Small intestine (tissue), 7 donors: ENCODE results near the gene NOL6. TPM values are rescaled to one million over a fixed set of nuclear protein-coding genes. Genes with fewer than 3 reads are reported as not detected.
A peak's percentile ranks its signal among the peaks of the same experiment; 100 is the strongest.

Experiments
- DNase-seq, 2 donors: peaks; one replicate each; pipeline versions ENCODE4 v3.0.0 to v3.0.0-alpha.2; 2013
- FAIRE-seq: peaks from 2 replicates; lab custom pipeline; 2012; peaks lifted over from hg19 to GRCh38; lab: Jason Lieb, UNC
- H3K27ac ChIP-seq, 3 donors: one replicate each; pipeline ENCODE4 v1.5.1; 2013; ENCODE audit warnings: low read length in 2 of 3, mild to moderate bottlenecking in 2 of 3, control low read depth in 1 of 3, inconsistent platforms in 1 of 3, low read depth in 1 of 3, moderate library complexity in 1 of 3
- H3K27me3 ChIP-seq, 3 donors: one replicate each; pipeline ENCODE4 v1.6.1; 2013; ENCODE audit warnings: low read length in 3 of 3, inconsistent platforms in 1 of 3; ENCODE audit not compliant: control insufficient read depth in 3 of 3, insufficient read depth in 3 of 3
- H3K36me3 ChIP-seq, 3 donors: one replicate each; pipeline ENCODE4 v1.6.1; 2013; ENCODE audit warnings: low read length in 3 of 3, inconsistent platforms in 1 of 3, low read depth in 1 of 3, mild to moderate bottlenecking in 1 of 3, moderate library complexity in 1 of 3; ENCODE audit not compliant: control insufficient read depth in 3 of 3, insufficient read depth in 2 of 3
- H3K4me1 ChIP-seq, 3 donors: one replicate each; pipeline ENCODE4 v1.6.1; 2013; ENCODE audit warnings: low read length in 2 of 3, inconsistent platforms in 1 of 3, low read depth in 1 of 3, mild to moderate bottlenecking in 1 of 3, moderate library complexity in 1 of 3; ENCODE audit not compliant: control insufficient read depth in 3 of 3, insufficient read depth in 2 of 3
- H3K4me3 ChIP-seq, 3 donors: one replicate each; pipeline ENCODE4 v1.5.1; 2013; ENCODE audit warnings: low read length in 3 of 3, control low read depth in 1 of 3, inconsistent platforms in 1 of 3, low read depth in 1 of 3, mild to moderate bottlenecking in 1 of 3, moderate library complexity in 1 of 3
- H3K9me3 ChIP-seq, 2 donors: one replicate each; pipeline ENCODE4 v1.6.1; 2013; ENCODE audit warnings: low read depth in 1 of 2, low read length in 1 of 2; ENCODE audit not compliant: control insufficient read depth in 2 of 2, insufficient read depth in 1 of 2
- WGBS, 3 donors: extraction: QIAGEN DNeasy Blood & Tissue Kit; methylation state at CpG; one replicate each; pipeline ENCODE4 v1.1.7; 2013; 5-methylcytosine and 5-hydroxymethylcytosine counted together
- polyA plus RNA-seq, 4 donors: library from polyadenylated mRNA; stranded (reverse) in 3 of 4; unstranded in 1 of 4; fragments of 200-250 nt in 3 of 4; fragments of 120-200 nt in 1 of 4; gene quantifications; one replicate each; pipeline versions ENCODE4 v1.2.1 to v1.2.3, GENCODE V29; 2013
- donor health status: healthy with polysubstance abuse.
- donor health status: control.
- donor health status: control.
- donor health status: Bipolar disorder and iron deficiency.
- donor health status: healthy.

NOL6 gene
- polyA plus RNA-seq, 4 donors = 8.5 to 19.6 (median 14.7) TPM

DNA sequence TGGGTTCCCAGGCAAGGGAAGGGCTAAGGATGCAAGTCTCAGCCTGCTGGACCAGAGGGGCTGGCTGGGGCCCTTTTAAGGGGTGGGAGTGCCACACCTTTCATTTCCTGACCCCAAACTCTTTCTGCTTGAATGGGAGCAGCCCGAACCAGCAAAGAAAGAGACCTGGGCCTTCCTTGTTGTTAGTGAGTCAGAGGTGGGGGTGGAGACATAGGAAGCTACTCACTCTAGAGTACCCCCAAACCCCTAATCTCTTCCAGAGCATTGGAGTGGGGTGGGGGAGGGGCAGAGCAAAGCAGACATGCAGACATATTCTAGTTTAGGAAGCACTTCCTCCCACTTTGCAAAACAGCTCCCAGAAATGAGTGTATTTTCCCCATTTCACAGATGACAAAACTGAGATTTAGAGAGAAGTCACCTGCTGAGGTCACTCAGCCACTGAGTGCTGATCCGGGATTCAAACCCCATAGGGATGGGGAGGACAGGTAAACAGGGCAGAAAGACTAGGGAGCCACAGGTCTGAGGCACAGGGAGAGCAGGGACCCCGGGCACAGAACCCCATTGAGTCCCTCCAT is 20.4 kb downstream of the NOL6 start:
- H3K27ac ChIP-seq = peak overlapping the region in 2 of 3 donors; percentile 11 to 56
- WGBS, 3 donors = 65 to 69% (median 67%) methylated on average over 3 of the region's 3 CpGs
- DNase-seq (peak in 1 of 2 donors; percentile 17), FAIRE-seq (no peak)
- H3K27me3 ChIP-seq = no peaks in the 10 kb centered on the region
- no peaks in the 10 kb centered on the region for H3K9me3 ChIP-seq
- H3K4me3 ChIP-seq = no peak overlapping the region
- no peaks in the 10 kb centered on the region for H3K36me3 ChIP-seq
- H3K4me1 ChIP-seq = peaks cover 0 to 33% (median 4%) of the 10 kb centered on the region in 3 donors

DNA sequence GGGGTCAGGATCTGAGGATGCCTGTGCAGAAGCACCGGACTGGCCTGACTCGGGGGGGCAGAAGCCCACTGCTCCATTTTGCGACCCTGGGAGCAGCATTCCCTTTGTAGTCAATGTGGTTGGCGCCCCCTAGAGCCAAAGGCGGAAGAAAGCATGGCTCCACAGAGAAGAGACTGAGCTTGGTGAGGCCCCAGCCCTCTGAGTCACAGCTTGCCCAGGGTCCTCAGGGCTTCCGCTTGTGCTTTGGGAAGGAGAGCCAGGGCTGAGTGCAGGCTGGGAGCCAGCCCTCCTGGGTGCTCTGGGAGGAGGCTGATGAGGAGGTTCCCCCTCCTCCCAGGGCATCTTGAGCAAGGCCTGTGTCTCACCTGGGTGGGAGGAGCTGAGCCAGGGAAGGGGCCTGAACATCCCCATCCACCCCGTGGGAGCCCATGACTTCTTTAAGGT is 20.9 kb downstream of the NOL6 start:
- Histone ChIP-seq H3K36me3 (no peaks in the 10 kb centered on the region), H3K27ac (peak overlapping the region in 2 of 3 donors; percentile 11 to 56), H3K4me1 (peaks cover 0 to 37% (median 0%) of the 10 kb centered on the region in 3 donors), H3K27me3 (no peaks in the 10 kb centered on the region), H3K4me3 (no peak overlapping the region), H3K9me3 (no peaks in the 10 kb centered on the region)
- 14 to 20% (median 17%) methylated on average over 7 of the region's 7 CpGs for WGBS, 3 donors
- FAIRE-seq (no peak), DNase-seq (peak; percentile 70 to 85)

DNA sequence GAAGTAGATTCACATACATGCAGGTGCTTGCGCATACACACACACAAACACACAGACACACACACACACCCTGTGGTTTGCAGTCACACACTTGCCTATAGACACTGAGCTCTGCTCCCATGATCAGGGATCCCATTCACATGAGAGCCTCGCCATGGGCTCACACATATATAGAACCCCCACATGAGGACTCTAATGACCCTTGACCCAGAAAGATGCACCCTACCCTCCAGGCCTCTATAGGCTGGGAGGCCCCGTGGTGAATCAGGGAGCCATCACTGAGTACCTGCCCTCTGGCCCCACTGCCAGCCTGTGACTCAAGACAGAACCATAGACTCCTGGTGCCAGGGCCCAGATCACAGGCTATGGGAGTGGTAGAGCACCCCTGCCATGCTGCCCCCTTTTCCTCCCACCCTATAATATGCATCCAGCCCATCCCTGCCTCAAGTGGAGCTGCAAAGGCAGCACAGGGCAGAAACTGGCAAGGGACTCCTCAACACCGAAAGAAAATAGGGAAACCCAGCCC is 23.0 kb downstream of the NOL6 start:
- H3K27ac ChIP-seq = no peak overlapping the region
- no peak for FAIRE-seq

DNA sequence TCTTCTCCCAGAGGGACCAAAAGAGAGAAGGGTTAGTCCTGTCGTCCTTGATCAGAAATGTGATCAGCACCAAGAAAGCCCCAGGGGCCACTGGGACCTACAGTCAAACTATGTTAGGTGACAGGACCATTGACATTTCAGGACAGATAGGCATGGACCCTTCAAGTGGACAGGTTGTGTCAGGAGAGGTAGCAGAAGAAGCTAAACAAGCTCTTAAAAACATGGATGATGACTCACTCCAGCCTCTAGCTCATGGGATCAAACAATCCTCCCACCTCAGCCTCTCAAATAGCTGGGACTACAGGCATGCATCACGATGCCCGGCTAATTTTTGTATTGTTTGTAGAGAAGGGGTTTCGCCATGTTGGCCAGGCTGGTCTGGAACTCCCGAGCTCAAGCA is 24.0 kb downstream of the NOL6 start:
- WGBS, 3 donors = 90 to 94% (median 93%) methylated on average over 5 of the region's 5 CpGs
- Histone ChIP-seq H3K9me3 (no peaks in the 10 kb centered on the region), H3K36me3 (peaks cover 0 to 3% (median 0%) of the 10 kb centered on the region in 3 donors), H3K27me3 (no peaks in the 10 kb centered on the region), H3K4me1 (peaks cover 0 to 59% (median 2%) of the 10 kb centered on the region in 3 donors), H3K4me3 (no peak overlapping the region), H3K27ac (no peak overlapping the region)
- no peak for FAIRE-seq
- DNase-seq = no peak

More for the DNA sequence above, 23.0 kb downstream of the NOL6 start:
- WGBS, 3 donors = 69 to 88% (median 85%) methylated on average over 4 of the region's 4 CpGs
- Histone ChIP-seq H3K4me3 (no peak overlapping the region), H3K9me3 (no peaks in the 10 kb centered on the region), H3K36me3 (no peaks in the 10 kb centered on the region), H3K27me3 (no peaks in the 10 kb centered on the region), H3K4me1 (peaks cover 0 to 50% (median 0%) of the 10 kb centered on the region in 3 donors)
- DNase-seq = peak in 1 of 2 donors; percentile 46

GRCh38 chr9:33447799-33448553 is 25.7 kb downstream of the NOL6 start:
- Histone ChIP-seq H3K9me3 (no peaks in the 10 kb centered on the region), H3K27ac (peak overlapping the region; percentile 42 to 98 (median 96)), H3K4me3 (peak overlapping the region in 2 of 3 donors; percentile 54 to 84), H3K27me3 (no peaks in the 10 kb centered on the region), H3K36me3 (peaks cover 0 to 18% (median 3%) of the 10 kb centered on the region in 3 donors), H3K4me1 (peaks cover 0 to 59% (median 4%) of the 10 kb centered on the region in 3 donors)
- DNase-seq = no peak
- 18 to 32% (median 30%) methylated on average over 19 to 20 of the region's 20 CpGs for WGBS, 3 donors
- FAIRE-seq = no peak

- Histone ChIP-seq H3K36me3 (peaks cover 0 to 26% (median 5%) of the 10 kb centered on the region in 3 donors), H3K27me3 (no peaks in the 10 kb centered on the region), H3K9me3 (no peaks in the 10 kb centered on the region), H3K27ac (peak within 1 kb of the TSS; percentile 83 to 98 (median 96)), H3K4me3 (peak within 1 kb of the TSS; percentile 2 to 84 (median 54)), H3K4me1 (peaks cover 0 to 60% (median 4%) of the 10 kb centered on the region in 3 donors)
- DNase-seq (peak; percentile 90 to 94), FAIRE-seq (no peak)
- WGBS, 3 donors = 1% methylated on average over 47 to 50 of the region's 50 CpGs
Measured at GRCh38 chr9:33446946-33447798, 26.6 kb downstream of the NOL6 start, which contains the start of gene AQP3. AQP3 (minus strand) TSS chr9:33447593; CDS start chr9:33447530, 63 bp downstream.

GRCh38 chr9:33446240-33446945 is 27.3 kb downstream of the NOL6 start:
- FAIRE-seq (no peak), DNase-seq (peak in 1 of 2 donors; percentile 57)
- WGBS, 3 donors = 6 to 33% (median 8%) methylated on average over 12 of the region's 12 CpGs
- Histone ChIP-seq H3K4me1 (peaks cover 0 to 66% (median 4%) of the 10 kb centered on the region in 3 donors), H3K36me3 (peaks cover 2 to 33% (median 7%) of the 10 kb centered on the region in 3 donors), H3K9me3 (no peaks in the 10 kb centered on the region), H3K4me3 (peak overlapping the region in 2 of 3 donors; percentile 54 to 84), H3K27ac (peak overlapping the region; percentile 83 to 98 (median 96)), H3K27me3 (no peaks in the 10 kb centered on the region)
